Karpas-422 (cell line): ENCODE results near the gene PLCB1. TPM values are rescaled to one million over a fixed set of nuclear protein-coding genes. Genes with fewer than 3 reads are reported as not detected.

ENCODE experiments used
- DNase-seq: peaks from one replicate; pipeline ENCODE4 v3.0.0-alpha.2; 2015
- H2AFZ ChIP-seq: fragments of 200-600 bp; sonication (generic); 2 replicates; pipeline ENCODE4 v1.6.1; 2014; ENCODE audit warnings: antibody characterized with exemption, low read length, mixed read lengths
- H3K27ac ChIP-seq: fragments of 200-600 bp; sonication (generic); 2 replicates; pipeline ENCODE4 v1.5.1; 2014; ENCODE audit warnings: mild to moderate bottlenecking, low read length, moderate library complexity
- H3K27me3 ChIP-seq: fragments of 200-600 bp; sonication (generic); 2 replicates; pipeline ENCODE4 v1.6.1; 2014; ENCODE audit warnings: low read length, mixed read lengths
- H3K36me3 ChIP-seq: fragments of 200-600 bp; sonication (generic); 2 replicates; pipeline ENCODE4 v1.6.1; 2014; ENCODE audit warnings: low read length, mixed read lengths; ENCODE audit not compliant: insufficient read depth
- H3K4me1 ChIP-seq: fragments of 200-600 bp; sonication (generic); 2 replicates; pipeline ENCODE4 v1.6.1; 2014; ENCODE audit warnings: mild to moderate bottlenecking, low read length, mixed read lengths
- H3K4me2 ChIP-seq: fragments of 200-600 bp; sonication (generic); 2 replicates; pipeline ENCODE4 v1.6.1; 2014; ENCODE audit warnings: low read length, low read depth, mild to moderate bottlenecking; ENCODE audit not compliant: poor library complexity, severe bottlenecking
- H3K4me3 ChIP-seq: fragments of 200-600 bp; sonication (generic); 2 replicates; pipeline ENCODE4 v1.5.1; 2014; ENCODE audit warnings: mild to moderate bottlenecking, antibody characterized with exemption, low read length, mixed read lengths
- H3K79me2 ChIP-seq: fragments of 200-600 bp; sonication (generic); 2 replicates; pipeline ENCODE4 v1.6.1; 2014; ENCODE audit warnings: mild to moderate bottlenecking, low read length, mixed read lengths
- H3K9ac ChIP-seq: fragments of 200-600 bp; sonication (generic); 2 replicates; pipeline ENCODE4 v1.6.0; 2014; ENCODE audit warnings: low read length
- H3K9me2 ChIP-seq: fragments of 200-600 bp; sonication (generic), shearing (Covaris generic); replicated peaks from 2 replicates; pipeline ENCODE4 v1.6.0; 2014; ENCODE audit warnings: mild to moderate bottlenecking, low read length, moderate library complexity; ENCODE audit not compliant: insufficient read depth
- H3K9me3 ChIP-seq: fragments of 300-700, 200-600 bp; sonication (generic); 2 replicates; pipeline ENCODE4 v1.6.1; 2014; ENCODE audit warnings: low read length, mixed read lengths
- H4K20me1 ChIP-seq: fragments of 200-600 bp; sonication (generic); 2 replicates; pipeline ENCODE4 v1.6.1; 2014; ENCODE audit warnings: mild to moderate bottlenecking, antibody characterized with exemption, low read length, low read depth; ENCODE audit not compliant: insufficient read depth
- total RNA-seq: library from RNA; depleted of rRNA; stranded (reverse); fragments of >200 nt; shearing (Covaris generic); gene quantifications from 2 replicates; pipeline ENCODE4 v1.2.3, GENCODE V29; 2014; ENCODE audit warnings: low replicate concordance

Gene PLCB1
- total RNA-seq, 1 experiment from 2014 or later = 0.82 TPM

DNA sequence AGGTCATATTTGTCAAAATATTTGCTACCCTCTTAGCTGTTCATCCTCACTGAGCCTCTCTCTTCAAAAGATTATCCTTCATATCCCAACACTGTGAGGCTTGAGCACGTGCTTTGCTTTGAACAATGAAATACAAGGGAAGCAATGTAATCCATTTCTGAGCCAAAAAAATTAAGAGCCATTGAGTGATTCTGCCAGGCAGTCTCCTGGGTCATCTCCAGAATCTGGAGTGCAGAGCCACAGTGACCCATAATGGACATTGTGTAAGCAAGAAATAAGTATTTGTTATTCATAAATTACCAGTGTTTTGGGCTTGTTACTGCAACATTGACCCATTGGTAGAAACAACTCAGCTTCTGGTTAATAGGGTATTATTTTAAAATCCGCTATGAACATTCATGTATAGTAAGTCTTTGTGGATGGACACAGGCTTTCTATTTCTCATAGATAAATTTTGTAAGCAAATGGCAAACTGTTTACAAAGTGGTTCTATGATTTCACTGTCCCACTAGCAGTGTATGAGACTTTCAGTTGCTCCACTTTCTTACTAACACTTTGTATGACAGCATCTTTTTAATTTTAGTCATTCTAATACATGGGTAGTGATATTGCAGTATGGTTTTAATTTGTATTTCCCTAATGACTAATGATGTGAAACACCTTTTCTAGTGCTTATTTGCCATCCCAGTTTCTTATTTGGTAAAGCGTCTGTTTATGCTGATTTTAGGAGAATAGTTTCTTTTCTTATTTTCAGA, 358.2 kb downstream of the PLCB1 start:
- no peak overlapping the region for H2AFZ ChIP-seq
- no peaks in the 10 kb centered on the region for H3K27me3 ChIP-seq
- H3K9me3 ChIP-seq = no peaks in the 10 kb centered on the region

DNA sequence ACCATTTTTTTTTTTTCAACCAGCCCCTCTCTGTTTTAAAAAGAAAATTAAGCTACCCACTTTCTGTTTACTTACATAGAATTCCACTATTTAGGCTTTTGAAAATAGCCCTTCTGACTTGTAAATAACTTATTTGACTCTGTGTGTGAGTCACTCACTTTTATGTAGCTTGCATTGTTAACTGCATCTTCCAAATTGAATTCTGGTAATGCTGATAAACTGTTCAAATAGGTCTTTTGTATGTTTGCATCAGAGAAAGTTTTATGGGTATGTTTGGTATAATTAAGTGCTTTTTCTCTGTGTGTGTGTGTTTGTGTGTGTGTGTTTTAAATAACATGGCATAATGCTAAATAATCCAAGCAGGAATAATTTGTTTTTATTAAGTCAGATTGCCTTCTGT, 360.1 kb downstream of the PLCB1 start:
- H3K4me2 ChIP-seq = no peak overlapping the region
- no peak overlapping the region for H2AFZ ChIP-seq
- H4K20me1 ChIP-seq = no peaks in the 10 kb centered on the region
- H3K27me3 ChIP-seq = no peaks in the 10 kb centered on the region
- H3K79me2 ChIP-seq = no peaks in the 10 kb centered on the region
- DNase-seq = no peak
- H3K4me1 ChIP-seq = no peaks in the 10 kb centered on the region
- H3K9me3 ChIP-seq = no peaks in the 10 kb centered on the region
- no peaks in the 10 kb centered on the region for H3K36me3 ChIP-seq
- H3K4me3 ChIP-seq = no peak overlapping the region
- no peak overlapping the region for H3K27ac ChIP-seq
- no peak overlapping the region for H3K9ac ChIP-seq
- H3K9me2 ChIP-seq = no peaks in the 10 kb centered on the region

More for the DNA sequence above, 358.2 kb downstream of the PLCB1 start:
- H3K4me1 ChIP-seq = no peaks in the 10 kb centered on the region
- no peak overlapping the region for H3K4me2 ChIP-seq
- H3K9ac ChIP-seq = no peak overlapping the region
- no peak for DNase-seq
- H3K9me2 ChIP-seq = no peaks in the 10 kb centered on the region
- no peaks in the 10 kb centered on the region for H4K20me1 ChIP-seq
- no peak overlapping the region for H3K4me3 ChIP-seq
- H3K27ac ChIP-seq = no peak overlapping the region
- H3K36me3 ChIP-seq = no peaks in the 10 kb centered on the region
- H3K79me2 ChIP-seq = no peaks in the 10 kb centered on the region

DNA sequence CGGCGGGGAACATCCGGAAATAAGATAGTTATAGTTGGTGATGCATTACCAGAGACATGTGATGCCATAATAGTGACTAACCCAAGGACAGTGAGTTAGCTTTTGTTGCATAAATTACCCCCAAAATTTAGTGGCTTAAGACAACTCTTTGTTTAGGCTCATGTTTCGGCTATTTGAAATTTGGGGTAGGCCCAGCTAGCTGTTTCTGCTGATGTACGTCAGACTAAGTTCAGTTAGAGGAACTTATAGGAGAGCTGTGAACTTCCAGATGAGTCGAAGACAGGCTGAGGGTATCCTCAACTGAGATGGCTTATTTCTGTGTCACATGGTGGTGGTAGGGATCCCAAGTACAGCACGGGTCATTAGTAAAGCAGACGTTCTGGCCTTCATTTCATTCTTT, 366.5 kb downstream of the PLCB1 start:
- Histone ChIP-seq H3K79me2 (no peaks in the 10 kb centered on the region), H4K20me1 (no peaks in the 10 kb centered on the region), H2AFZ (no peak overlapping the region), H3K4me3 (no peak overlapping the region), H3K27me3 (no peaks in the 10 kb centered on the region), H3K4me2 (no peak overlapping the region), H3K36me3 (no peaks in the 10 kb centered on the region), H3K9me2 (no peaks in the 10 kb centered on the region), H3K9me3 (no peaks in the 10 kb centered on the region), H3K27ac (no peak overlapping the region), H3K9ac (no peak overlapping the region), H3K4me1 (no peaks in the 10 kb centered on the region)
- no peak for DNase-seq

DNA sequence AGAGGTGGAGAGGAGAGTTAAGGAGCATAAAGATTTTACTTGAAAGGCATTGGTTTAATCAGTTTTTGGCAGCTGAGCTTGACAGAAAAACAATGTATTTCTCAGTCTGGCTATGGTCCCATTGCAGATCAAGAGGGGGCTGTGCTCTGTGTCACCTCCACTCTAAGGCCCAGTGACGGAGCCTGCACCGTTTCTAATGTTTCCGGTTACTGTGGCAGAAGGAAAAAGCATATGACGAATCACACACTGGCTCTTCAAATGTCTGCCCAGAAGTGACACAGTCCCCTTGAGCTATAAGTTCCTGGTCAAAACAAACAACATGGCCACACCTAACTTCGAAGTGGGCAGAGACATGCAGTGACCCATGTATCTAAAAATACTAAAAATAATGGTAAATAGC, 372.0 kb downstream of the PLCB1 start:
- Histone ChIP-seq H3K4me3 (no peak overlapping the region), H3K9me2 (no peaks in the 10 kb centered on the region), H3K36me3 (no peaks in the 10 kb centered on the region), H3K4me1 (no peaks in the 10 kb centered on the region), H3K79me2 (no peaks in the 10 kb centered on the region), H3K9ac (no peak overlapping the region), H3K27me3 (no peaks in the 10 kb centered on the region), H4K20me1 (no peaks in the 10 kb centered on the region), H3K9me3 (no peaks in the 10 kb centered on the region), H3K4me2 (no peak overlapping the region), H2AFZ (no peak overlapping the region), H3K27ac (no peak overlapping the region)
- DNase-seq = no peak

DNA sequence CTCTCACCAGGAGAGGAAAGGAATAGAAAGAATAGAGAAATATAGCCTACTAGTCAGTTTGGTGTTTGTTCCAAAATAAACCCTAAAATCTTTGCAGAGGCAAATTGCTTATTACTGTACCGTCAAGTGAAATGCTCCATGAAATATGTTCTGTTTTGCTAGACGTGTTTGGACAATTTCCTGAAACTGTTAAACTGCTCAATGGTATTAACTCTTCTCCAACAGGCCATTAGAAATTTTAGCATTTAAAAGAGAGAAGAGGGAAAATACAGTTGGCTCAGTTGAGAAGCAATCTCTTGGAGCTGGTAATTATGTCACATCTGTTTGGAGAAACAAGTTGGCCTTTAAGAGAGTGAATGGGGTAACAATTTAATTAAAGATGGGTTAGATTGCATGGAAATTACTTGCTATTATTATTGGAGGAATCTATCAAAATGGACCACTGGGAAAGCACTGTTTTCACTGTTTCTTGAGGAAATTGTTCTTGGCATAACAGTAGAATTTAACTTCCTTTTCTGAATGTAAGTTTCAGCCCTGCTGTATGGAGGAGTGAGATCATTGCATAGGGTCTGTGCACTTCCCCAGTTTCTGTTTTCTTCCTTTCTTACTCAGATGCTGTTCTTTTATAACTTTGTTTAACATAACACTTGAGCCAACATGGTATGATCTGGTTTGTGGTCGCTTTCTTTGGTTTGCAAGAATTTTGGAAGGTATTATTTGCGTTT, 373.6 kb downstream of the PLCB1 start:
- no peak for DNase-seq
- H3K4me2 ChIP-seq = no peak overlapping the region
- no peaks in the 10 kb centered on the region for H4K20me1 ChIP-seq
- no peak overlapping the region for H3K9ac ChIP-seq
- H3K79me2 ChIP-seq = no peaks in the 10 kb centered on the region
- H2AFZ ChIP-seq = no peak overlapping the region
- H3K27me3 ChIP-seq = no peaks in the 10 kb centered on the region
- no peaks in the 10 kb centered on the region for H3K4me1 ChIP-seq
- no peaks in the 10 kb centered on the region for H3K9me2 ChIP-seq
- H3K36me3 ChIP-seq = no peaks in the 10 kb centered on the region
- H3K27ac ChIP-seq = no peak overlapping the region
- H3K4me3 ChIP-seq = no peak overlapping the region
- H3K9me3 ChIP-seq = no peaks in the 10 kb centered on the region

DNA sequence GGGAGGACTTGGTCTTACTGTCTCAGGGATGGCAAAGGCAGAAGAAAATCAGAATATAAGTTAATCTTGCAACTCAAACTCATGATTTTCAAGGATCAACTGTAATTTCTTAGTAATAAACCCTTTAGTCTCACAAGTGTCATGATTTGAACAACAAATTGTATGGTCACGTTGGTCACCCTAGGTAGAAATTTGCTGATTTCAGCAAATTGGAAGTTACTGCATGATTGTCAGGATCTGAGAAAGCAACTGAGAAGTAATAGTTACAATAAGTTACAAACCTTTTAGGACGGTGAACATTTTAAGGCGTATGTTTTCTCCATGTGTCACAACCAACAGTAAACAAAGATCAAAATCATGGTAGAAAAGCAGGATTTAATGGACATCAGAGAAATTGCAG, 375.2 kb downstream of the PLCB1 start:
- DNase-seq = no peak
- no peaks in the 10 kb centered on the region for H3K36me3 ChIP-seq
- no peaks in the 10 kb centered on the region for H3K4me1 ChIP-seq
- H3K9me3 ChIP-seq = no peaks in the 10 kb centered on the region
- H3K9ac ChIP-seq = no peak overlapping the region
- no peak overlapping the region for H2AFZ ChIP-seq
- H3K79me2 ChIP-seq = no peaks in the 10 kb centered on the region
- H3K4me2 ChIP-seq = no peak overlapping the region
- no peaks in the 10 kb centered on the region for H4K20me1 ChIP-seq
- H3K9me2 ChIP-seq = no peaks in the 10 kb centered on the region
- H3K27ac ChIP-seq = no peak overlapping the region
- no peaks in the 10 kb centered on the region for H3K27me3 ChIP-seq
- no peak overlapping the region for H3K4me3 ChIP-seq

DNA sequence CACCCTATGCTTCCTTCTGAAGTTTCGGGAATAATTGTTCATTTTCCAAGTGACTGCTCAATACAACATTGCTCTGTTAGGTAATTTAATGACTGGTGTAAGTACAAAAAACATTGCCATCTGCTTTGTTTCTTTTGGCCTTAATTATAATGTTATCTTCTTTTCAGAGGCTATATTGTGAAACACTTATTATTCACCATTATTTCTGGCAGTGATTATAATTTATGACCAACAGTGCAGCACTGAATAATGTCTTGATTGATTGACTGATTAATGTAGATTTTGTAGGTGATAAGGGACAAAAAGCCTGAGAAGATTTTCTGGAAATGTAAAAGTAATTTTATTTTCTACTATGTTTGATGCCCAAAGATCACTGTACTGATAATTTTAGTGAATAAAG, 377.7 kb downstream of the PLCB1 start:
- Histone ChIP-seq H3K36me3 (no peaks in the 10 kb centered on the region), H2AFZ (no peak overlapping the region), H3K4me2 (peak overlapping the region; percentile 35), H3K4me3 (no peak overlapping the region), H3K9me2 (no peaks in the 10 kb centered on the region), H3K79me2 (no peaks in the 10 kb centered on the region), H3K4me1 (no peaks in the 10 kb centered on the region), H3K27ac (no peak overlapping the region), H4K20me1 (no peaks in the 10 kb centered on the region), H3K9ac (no peak overlapping the region), H3K9me3 (no peaks in the 10 kb centered on the region), H3K27me3 (no peaks in the 10 kb centered on the region)
- no peak for DNase-seq

DNA sequence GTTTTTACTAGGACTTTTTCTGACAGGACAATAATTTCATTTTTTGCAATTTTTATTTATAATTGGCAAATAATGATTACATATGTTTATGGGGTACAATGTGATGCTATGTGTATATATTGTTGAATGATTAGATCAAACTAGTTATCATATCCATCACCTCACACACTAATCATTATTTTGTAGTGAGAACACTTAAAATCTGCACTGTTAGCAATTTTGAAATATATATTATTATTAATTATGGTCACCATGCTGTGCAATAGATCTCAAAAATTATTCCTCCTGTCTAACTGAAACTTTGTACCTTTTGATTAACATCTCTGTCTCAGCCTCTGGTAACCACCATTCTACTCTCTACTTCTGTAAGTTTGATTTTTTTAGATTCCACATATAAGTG, 378.7 kb downstream of the PLCB1 start:
- Histone ChIP-seq H3K4me1 (no peaks in the 10 kb centered on the region), H3K9me2 (no peaks in the 10 kb centered on the region), H3K9me3 (no peaks in the 10 kb centered on the region), H4K20me1 (no peaks in the 10 kb centered on the region), H2AFZ (no peak overlapping the region), H3K36me3 (no peaks in the 10 kb centered on the region), H3K9ac (no peak overlapping the region), H3K4me2 (no peak overlapping the region), H3K4me3 (no peak overlapping the region), H3K27ac (no peak overlapping the region), H3K79me2 (no peaks in the 10 kb centered on the region), H3K27me3 (no peaks in the 10 kb centered on the region)
- DNase-seq = no peak
